NB4 (cell line): ENCODE data around the gene ITIH4.

Source experiments
- MYC ChIP-seq: IDR thresholded peaks from 2 replicates; pipeline ENCODE4 v1.6.1; 2011; ENCODE audit warnings: low read depth, low read length
- POLR2A ChIP-seq: IDR thresholded peaks from 2 replicates; pipeline ENCODE4 v1.6.1; 2011; ENCODE audit warnings: mild to moderate bottlenecking; ENCODE audit not compliant: insufficient read length; ENCODE audit errors: extremely low read depth
- TF ChIP-seq, protein P1 (sequence below): IDR thresholded peaks from one replicate; pipeline ENCODE4 v1.5.1; 2012; ENCODE audit warnings: low read depth, low read length

DNA sequence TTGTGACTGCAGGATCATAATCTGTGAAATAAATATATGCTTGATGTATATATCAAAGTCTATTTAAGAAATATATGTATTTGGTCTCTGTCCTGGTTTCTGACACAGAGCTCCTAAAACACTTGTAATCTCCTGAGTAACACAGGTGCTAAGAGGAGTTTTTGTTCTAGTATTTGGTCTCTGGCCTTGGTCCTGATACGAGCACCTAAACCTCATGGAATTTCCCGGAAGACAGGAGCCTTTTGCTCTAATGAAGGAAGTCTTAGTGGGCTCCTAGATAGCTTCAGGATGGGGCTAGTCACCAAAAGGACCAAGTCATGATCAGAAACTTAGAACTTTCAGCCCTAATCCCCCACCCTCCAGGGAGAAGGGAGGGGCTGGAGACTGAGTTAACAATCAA, 23.5 kb upstream of the ITIH4 start:
- TF ChIP-seq, protein P1, sequence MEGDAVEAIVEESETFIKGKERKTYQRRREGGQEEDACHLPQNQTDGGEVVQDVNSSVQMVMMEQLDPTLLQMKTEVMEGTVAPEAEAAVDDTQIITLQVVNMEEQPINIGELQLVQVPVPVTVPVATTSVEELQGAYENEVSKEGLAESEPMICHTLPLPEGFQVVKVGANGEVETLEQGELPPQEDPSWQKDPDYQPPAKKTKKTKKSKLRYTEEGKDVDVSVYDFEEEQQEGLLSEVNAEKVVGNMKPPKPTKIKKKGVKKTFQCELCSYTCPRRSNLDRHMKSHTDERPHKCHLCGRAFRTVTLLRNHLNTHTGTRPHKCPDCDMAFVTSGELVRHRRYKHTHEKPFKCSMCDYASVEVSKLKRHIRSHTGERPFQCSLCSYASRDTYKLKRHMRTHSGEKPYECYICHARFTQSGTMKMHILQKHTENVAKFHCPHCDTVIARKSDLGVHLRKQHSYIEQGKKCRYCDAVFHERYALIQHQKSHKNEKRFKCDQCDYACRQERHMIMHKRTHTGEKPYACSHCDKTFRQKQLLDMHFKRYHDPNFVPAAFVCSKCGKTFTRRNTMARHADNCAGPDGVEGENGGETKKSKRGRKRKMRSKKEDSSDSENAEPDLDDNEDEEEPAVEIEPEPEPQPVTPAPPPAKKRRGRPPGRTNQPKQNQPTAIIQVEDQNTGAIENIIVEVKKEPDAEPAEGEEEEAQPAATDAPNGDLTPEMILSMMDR, result no peak
- no peak for TF ChIP-seq POLR2A
- no peak for TF ChIP-seq MYC
